Upper lobe of left lung (tissue), 4 donors: ENCODE data around the gene CBLB.

Experiments used
- POLR2A ChIP-seq, 4 donors: fragments of 450-650 bp; IDR thresholded peaks; one replicate each; pipeline ENCODE4 v1.5.1; 2016 to 2017; ENCODE audit warnings: antibody characterized with exemption in 4 of 4, mild to moderate bottlenecking in 2 of 4
- TF ChIP-seq, protein P1 (sequence below), 6 experiments: fragments of 450-650 bp in 4 of 6; fragments of 200-600 bp in 2 of 6; sonication (generic) in 2 of 6; IDR thresholded peaks; one replicate each; pipeline ENCODE4 v1.5.1; 2016 to 2019; ENCODE audit warnings: antibody characterized with exemption in 6 of 6

DNA sequence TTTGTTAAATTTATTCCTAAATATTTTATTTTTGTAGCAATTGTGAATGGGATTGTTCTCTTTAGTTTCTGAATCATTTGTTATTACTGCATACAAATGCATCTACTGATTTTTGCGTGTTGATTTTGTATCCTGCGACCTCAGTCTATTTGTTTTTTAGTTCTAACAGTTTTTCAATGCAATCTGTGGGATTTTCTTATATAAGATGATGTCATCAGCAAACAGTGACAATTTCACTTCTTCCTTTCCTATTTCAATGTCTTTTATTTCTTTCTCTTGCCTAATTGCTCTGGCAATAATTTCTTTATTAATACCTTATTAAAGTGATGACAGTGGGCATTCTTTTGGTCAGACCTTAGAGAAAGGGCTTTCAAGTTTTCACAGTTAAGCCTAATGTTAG, 48.0 kb upstream of the CBLB start:
- TF ChIP-seq, protein P1, sequence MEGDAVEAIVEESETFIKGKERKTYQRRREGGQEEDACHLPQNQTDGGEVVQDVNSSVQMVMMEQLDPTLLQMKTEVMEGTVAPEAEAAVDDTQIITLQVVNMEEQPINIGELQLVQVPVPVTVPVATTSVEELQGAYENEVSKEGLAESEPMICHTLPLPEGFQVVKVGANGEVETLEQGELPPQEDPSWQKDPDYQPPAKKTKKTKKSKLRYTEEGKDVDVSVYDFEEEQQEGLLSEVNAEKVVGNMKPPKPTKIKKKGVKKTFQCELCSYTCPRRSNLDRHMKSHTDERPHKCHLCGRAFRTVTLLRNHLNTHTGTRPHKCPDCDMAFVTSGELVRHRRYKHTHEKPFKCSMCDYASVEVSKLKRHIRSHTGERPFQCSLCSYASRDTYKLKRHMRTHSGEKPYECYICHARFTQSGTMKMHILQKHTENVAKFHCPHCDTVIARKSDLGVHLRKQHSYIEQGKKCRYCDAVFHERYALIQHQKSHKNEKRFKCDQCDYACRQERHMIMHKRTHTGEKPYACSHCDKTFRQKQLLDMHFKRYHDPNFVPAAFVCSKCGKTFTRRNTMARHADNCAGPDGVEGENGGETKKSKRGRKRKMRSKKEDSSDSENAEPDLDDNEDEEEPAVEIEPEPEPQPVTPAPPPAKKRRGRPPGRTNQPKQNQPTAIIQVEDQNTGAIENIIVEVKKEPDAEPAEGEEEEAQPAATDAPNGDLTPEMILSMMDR (IDR thresholded peaks at IDR 0.05), result no peak
- TF ChIP-seq POLR2A (IDR thresholded peaks at IDR 0.05), result no peak
